HL-60 (cell line): ENCODE measurements around the gene RAP1B.

Experiments
- DNase-seq, 2 experiments: peaks; one replicate each; pipeline ENCODE4 v3.0.0-alpha.2; 2010 to 2020; ENCODE audit warnings: low read depth in 1 of 2, low spot score in 1 of 2
- H3K27ac ChIP-seq: fragments of 250-450 bp; sonication (Bioruptor Pico); replicated peaks from 2 replicates; pipeline ENCODE4 v1.5.1; 2020; ENCODE audit warnings: mild to moderate bottlenecking, moderate library complexity
- H3K27me3 ChIP-seq: fragments of 250-450 bp; sonication (Bioruptor Pico); 2 replicates; pipeline ENCODE4 v1.5.1; 2021; ENCODE audit warnings: mild to moderate bottlenecking, moderate library complexity; ENCODE audit not compliant: insufficient read depth, poor library complexity, severe bottlenecking
- H3K4me3 ChIP-seq: replicated peaks from 2 replicates; pipeline ENCODE4 v1.5.1; 2011; ENCODE audit warnings: mild to moderate bottlenecking, control low read depth, low read length; ENCODE audit not compliant: insufficient read depth
- CTCF ChIP-seq: IDR thresholded peaks from one replicate; pipeline ENCODE4 v1.5.1; 2011; ENCODE audit warnings: low read length, control low read depth, inconsistent platforms; ENCODE audit not compliant: insufficient read depth
- GABPA ChIP-seq: IDR thresholded peaks from 2 replicates; pipeline ENCODE4 v1.6.1; 2012; ENCODE audit warnings: low read depth
- POLR2AphosphoS5 ChIP-seq: IDR thresholded peaks from 2 replicates; pipeline ENCODE4 v1.6.1; 2012; ENCODE audit warnings: low read depth
- REST ChIP-seq: IDR thresholded peaks from 2 replicates; pipeline ENCODE4 v1.6.1; 2012; ENCODE audit warnings: low read depth; ENCODE audit not compliant: insufficient replicate concordance
- SPI1 ChIP-seq: IDR thresholded peaks from 2 replicates; pipeline ENCODE4 v1.6.1; 2012; ENCODE audit warnings: low read depth, mild to moderate bottlenecking, borderline replicate concordance

RAP1B gene

GRCh38 chr12:68619541-68619940 is 8.8 kb downstream of the RAP1B start:
- H3K4me3 ChIP-seq = no peak overlapping the region
- TF ChIP-seq SPI1 (no peak), REST (no peak), CTCF (no peak), POLR2AphosphoS5 (no peak)
- DNase-seq = no peak
- H3K27ac ChIP-seq = no peak overlapping the region
- no peaks in the 10 kb centered on the region for H3K27me3 ChIP-seq

- no peak for TF ChIP-seq SPI1
- TF ChIP-seq POLR2AphosphoS5 = no peak
- TF ChIP-seq REST = no peak
- TF ChIP-seq GABPA = no peak
- TF ChIP-seq CTCF = no peak
- Histone ChIP-seq H3K27me3 (no peaks in the 10 kb centered on the region), H3K27ac (no peak overlapping the region), H3K4me3 (no peak overlapping the region)
- DNase-seq = no peak
Measured at GRCh38 chr12:68620519-68621471, 10.1 kb downstream of the RAP1B start.

- no peak for TF ChIP-seq REST
- TF ChIP-seq SPI1 = no peak
- no peak for TF ChIP-seq POLR2AphosphoS5
- TF ChIP-seq CTCF = no peak
- no peak for TF ChIP-seq GABPA
- no peak overlapping the region for H3K4me3 ChIP-seq
- no peak for DNase-seq
- H3K27me3 ChIP-seq = no peaks in the 10 kb centered on the region
- H3K27ac ChIP-seq = no peak overlapping the region
Measured at GRCh38 chr12:68621472-68622081, 10.9 kb downstream of the RAP1B start.
